Uterus (tissue), 2 donors: ENCODE measurements around the gene RPLP2.

ENCODE experiments used
- POLR2A ChIP-seq, 2 donors: fragments of 450-650 bp; IDR thresholded peaks; one replicate each; pipeline ENCODE4 v1.6.1; 2016; ENCODE audit warnings: antibody characterized with exemption in 2 of 2, mild to moderate bottlenecking in 1 of 2, moderate library complexity in 1 of 2
- TF ChIP-seq, protein P1 (sequence below), 4 experiments: fragments of 200-600 bp in 2 of 4; fragments of 450-650 bp in 2 of 4; sonication (generic) in 2 of 4; IDR thresholded peaks; one replicate each; pipeline ENCODE4 v1.5.1; 2016 to 2019; ENCODE audit warnings: antibody characterized with exemption in 4 of 4, mild to moderate bottlenecking in 2 of 4, moderate library complexity in 1 of 4

DNA sequence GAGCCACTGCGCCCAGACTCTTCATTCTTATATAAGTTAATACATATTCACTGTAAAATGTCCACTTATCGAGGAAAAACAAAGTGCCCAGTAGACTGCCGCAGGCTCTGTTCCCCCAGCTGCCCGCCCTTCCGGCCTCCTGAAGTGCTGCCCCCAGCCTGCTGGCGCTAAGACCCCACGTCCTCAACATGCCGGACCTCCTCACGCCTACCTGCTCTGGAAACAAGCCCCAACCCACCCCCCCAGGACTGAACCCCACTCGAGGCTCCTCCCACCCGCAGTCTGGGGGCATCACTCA is 33.6 kb upstream of the RPLP2 start:
- no peak for TF ChIP-seq POLR2A (IDR thresholded peaks at IDR 0.05)
- TF ChIP-seq, protein P1, sequence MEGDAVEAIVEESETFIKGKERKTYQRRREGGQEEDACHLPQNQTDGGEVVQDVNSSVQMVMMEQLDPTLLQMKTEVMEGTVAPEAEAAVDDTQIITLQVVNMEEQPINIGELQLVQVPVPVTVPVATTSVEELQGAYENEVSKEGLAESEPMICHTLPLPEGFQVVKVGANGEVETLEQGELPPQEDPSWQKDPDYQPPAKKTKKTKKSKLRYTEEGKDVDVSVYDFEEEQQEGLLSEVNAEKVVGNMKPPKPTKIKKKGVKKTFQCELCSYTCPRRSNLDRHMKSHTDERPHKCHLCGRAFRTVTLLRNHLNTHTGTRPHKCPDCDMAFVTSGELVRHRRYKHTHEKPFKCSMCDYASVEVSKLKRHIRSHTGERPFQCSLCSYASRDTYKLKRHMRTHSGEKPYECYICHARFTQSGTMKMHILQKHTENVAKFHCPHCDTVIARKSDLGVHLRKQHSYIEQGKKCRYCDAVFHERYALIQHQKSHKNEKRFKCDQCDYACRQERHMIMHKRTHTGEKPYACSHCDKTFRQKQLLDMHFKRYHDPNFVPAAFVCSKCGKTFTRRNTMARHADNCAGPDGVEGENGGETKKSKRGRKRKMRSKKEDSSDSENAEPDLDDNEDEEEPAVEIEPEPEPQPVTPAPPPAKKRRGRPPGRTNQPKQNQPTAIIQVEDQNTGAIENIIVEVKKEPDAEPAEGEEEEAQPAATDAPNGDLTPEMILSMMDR (IDR thresholded peaks at IDR 0.05) = no peak
